IMR-90 (cell line): ENCODE results near the gene FAM120A. TPM values are rescaled to one million over a fixed set of nuclear protein-coding genes. Genes with fewer than 3 reads are reported as not detected.
A peak's percentile ranks its signal among the peaks of the same experiment; 100 is the strongest.

ENCODE experiments used
- ATAC-seq: fragments of 200-7000 bp; cut with Tn5 transposase; 2 replicates; pipeline ENCODE4 v1.9.1; 2020; ENCODE audit warnings: low read depth, mild to moderate bottlenecking, moderate library complexity
- BruUV-seq: library from RNA; stranded (reverse); fragments of 400-500 nt; replicated peaks from 2 replicates; lab custom pipeline; 2021; lab: Mats Ljungman, UMichigan
- CTCF ChIA-PET: fragments of 300-600 bp; formaldehyde crosslinking; extraction: SDS; loops from one replicate; lab custom pipeline; 2021; ENCODE audit warnings: antibody characterized with exemption; lab: Yijun Ruan, JAX
- POLR2A ChIA-PET: fragments of 300-600 bp; sonication (Branson Sonifier 250); formaldehyde crosslinking; loops from one replicate; lab custom pipeline; 2022; ENCODE audit warnings: antibody characterized with exemption; ENCODE audit not compliant: unreplicated experiment; lab: Charles Lee
- DNase-seq: peaks from one replicate; pipeline ENCODE4 v3.0.0; 2013
- H2AFZ ChIP-seq: replicated peaks from 2 replicates; pipeline ENCODE3; 2013; ENCODE audit warnings: low read length, mild to moderate bottlenecking; ENCODE audit not compliant: poor library complexity
- H2AK5ac ChIP-seq: 2 replicates; pipeline ENCODE4 v1.6.1; 2013; ENCODE audit warnings: low read depth, low read length, inconsistent platforms
- H2AK9ac ChIP-seq: replicated peaks from 2 replicates; pipeline ENCODE3; 2013; ENCODE audit warnings: mild to moderate bottlenecking, low read depth, low read length, moderate library complexity; ENCODE audit not compliant: poor library complexity
- H2BK120ac ChIP-seq: 2 replicates; pipeline ENCODE4 v1.6.1; 2013; ENCODE audit warnings: low read depth, low read length, inconsistent platforms
- H2BK15ac ChIP-seq: 3 replicates; pipeline ENCODE4 v1.6.1; 2013; ENCODE audit warnings: low read depth, low read length, inconsistent platforms
- H2BK20ac ChIP-seq: 2 replicates; pipeline ENCODE4 v1.6.1; 2013; ENCODE audit warnings: low read depth, mild to moderate bottlenecking, inconsistent platforms, low read length, moderate library complexity
- H2BK5ac ChIP-seq: 2 replicates; pipeline ENCODE4 v1.6.1; 2013; ENCODE audit warnings: mild to moderate bottlenecking, low read depth, low read length, inconsistent platforms; ENCODE audit not compliant: poor library complexity, severe bottlenecking
- H3K14ac ChIP-seq: replicated peaks from 2 replicates; pipeline ENCODE4 v1.6.1; 2013; ENCODE audit warnings: low read depth, low read length, inconsistent platforms
- H3K18ac ChIP-seq: 2 replicates; pipeline ENCODE4 v1.6.1; 2013; ENCODE audit warnings: low read depth, low read length, control low read depth
- H3K23ac ChIP-seq: 2 replicates; pipeline ENCODE4 v1.6.1; 2013; ENCODE audit warnings: low read depth, low read length, inconsistent platforms
- H3K27ac ChIP-seq: 2 replicates; pipeline ENCODE4 v1.5.1; 2013; ENCODE audit warnings: mild to moderate bottlenecking, control low read depth, low read length; ENCODE audit not compliant: insufficient read depth
- H3K27me3 ChIP-seq: 2 replicates; pipeline ENCODE4 v1.6.1; 2013; ENCODE audit warnings: low read length; ENCODE audit not compliant: control insufficient read depth, insufficient read depth
- H3K36me3 ChIP-seq: 2 replicates; pipeline ENCODE4 v1.6.1; 2013; ENCODE audit warnings: low read length, mixed read lengths; ENCODE audit not compliant: control insufficient read depth, insufficient read depth
- H3K4ac ChIP-seq: 2 replicates; pipeline ENCODE4 v1.6.1; 2013; ENCODE audit warnings: low read depth, low read length, inconsistent platforms
- H3K4me1 ChIP-seq: 2 replicates; pipeline ENCODE4 v1.6.1; 2013; ENCODE audit warnings: low read length, mixed read lengths; ENCODE audit not compliant: control insufficient read depth, insufficient read depth
- H3K4me2 ChIP-seq: 2 replicates; pipeline ENCODE4 v1.6.1; 2013; ENCODE audit warnings: low read depth, mild to moderate bottlenecking, control low read depth, low read length, moderate library complexity
- H3K4me3 ChIP-seq: 2 replicates; pipeline ENCODE4 v1.5.1; 2013; ENCODE audit warnings: low read depth, mild to moderate bottlenecking, control low read depth, low read length, moderate library complexity; ENCODE audit not compliant: insufficient read depth
- H3K56ac ChIP-seq: 2 replicates; pipeline ENCODE4 v1.6.1; 2013; ENCODE audit warnings: low read length, inconsistent platforms; ENCODE audit not compliant: insufficient read depth; ENCODE audit errors: extremely low read depth
- H3K79me1 ChIP-seq, 2 experiments: 2 replicates each; pipeline ENCODE4 v1.6.1; 2013; ENCODE audit warnings: low read length in 2 of 2, inconsistent platforms in 1 of 2, low read depth in 1 of 2
- H3K9ac ChIP-seq: 2 replicates; pipeline ENCODE4 v1.6.1; 2013; ENCODE audit warnings: low read depth, low read length, control low read depth
- H3K9me1 ChIP-seq: 2 replicates; pipeline ENCODE4 v1.6.1; 2013; ENCODE audit warnings: low read length, inconsistent platforms; ENCODE audit not compliant: insufficient read depth
- H3K9me3 ChIP-seq: 2 replicates; pipeline ENCODE4 v1.6.1; 2013; ENCODE audit warnings: low read length; ENCODE audit not compliant: control insufficient read depth, insufficient read depth
- H4K20me1 ChIP-seq: 2 replicates; pipeline ENCODE4 v1.6.1; 2013; ENCODE audit warnings: low read length, inconsistent platforms; ENCODE audit not compliant: insufficient read depth
- H4K5ac ChIP-seq: 2 replicates; pipeline ENCODE4 v1.6.1; 2013; ENCODE audit warnings: mild to moderate bottlenecking, low read depth, low read length, control low read depth
- H4K8ac ChIP-seq, 2 experiments: 2 replicates each; pipeline ENCODE4 v1.6.1; 2013; ENCODE audit warnings: low read depth in 2 of 2, low read length in 2 of 2, control low read depth in 1 of 2, inconsistent platforms in 1 of 2
- H4K91ac ChIP-seq: 2 replicates; pipeline ENCODE4 v1.6.1; 2013; ENCODE audit warnings: low read depth, low read length, inconsistent platforms; ENCODE audit not compliant: insufficient read depth
- CEBPB ChIP-seq: IDR thresholded peaks from 2 replicates; pipeline ENCODE4 v1.6.1; 2012; ENCODE audit warnings: low read depth, low read length, improper control_type of control experiment
- FOS ChIP-seq: fragments of 150-350 bp; IDR thresholded peaks from 2 replicates; pipeline ENCODE4 v1.6.1; 2016; ENCODE audit warnings: low read depth, low read length
- MAZ ChIP-seq: IDR thresholded peaks from 2 replicates; pipeline ENCODE4 v1.6.1; 2012; ENCODE audit warnings: low read depth, mild to moderate bottlenecking, low read length, improper control_type of control experiment, moderate library complexity, borderline replicate concordance
- RCOR1 ChIP-seq: IDR thresholded peaks from 2 replicates; pipeline ENCODE4 v1.6.1; 2012; ENCODE audit warnings: mild to moderate bottlenecking, low read length, improper control_type of control experiment; ENCODE audit not compliant: insufficient replicate concordance
- RFX5 ChIP-seq: IDR thresholded peaks from 2 replicates; pipeline ENCODE4 v1.8.0; 2012; ENCODE audit warnings: low read depth, mild to moderate bottlenecking, low read length, moderate library complexity
- WGBS, 2 experiments: methylation state at CpG; one replicate each; pipeline versions ENCODE4 v1.1.5 to v1.1.7; 2013; ENCODE audit warnings: missing lambda C conversion rate in 2 of 2; ENCODE audit not compliant: insufficient read length in 1 of 2; ENCODE audit errors: extremely low coverage in 2 of 2; 5-methylcytosine and 5-hydroxymethylcytosine counted together
- dilution Hi-C: fragments of 300-500 bp; cut with HindIII; formaldehyde crosslinking; loops from one replicate; pipeline ENCODE4 v1.14.3; 2018; ENCODE audit warnings: low sequenced_read_pairs; ENCODE audit not compliant: unreplicated experiment
- in situ Hi-C: fragments of 300-500 bp; cut with MboI; formaldehyde crosslinking; loops from 3 replicates; pipeline ENCODE4 v1.14.3; 2019; ENCODE audit warnings: low sequenced_read_pairs, inconsistent platforms, mixed read lengths
- intact Hi-C: fragments of 100-400 bp; cut with micrococcal nuclease; formaldehyde crosslinking; loops from 2 replicates; pipeline ENCODE4 v1.10.0; 2022
- polyA plus RNA-seq, 3 experiments: library from polyadenylated mRNA; depleted of rRNA; stranded (reverse); fragments of >200 nt; gene quantifications; 2 replicates each; pipeline ENCODE4 v1.2.3, GENCODE V29; 2012; ENCODE audit warnings: low replicate concordance in 1 of 3
- total RNA-seq: library from RNA; depleted of rRNA; stranded (reverse); fragments of >200 nt; gene quantifications from 2 replicates; pipeline ENCODE4 v1.2.3, GENCODE V29; 2012

The FAM120A gene
- total and polyA plus RNA-seq, 2 of the 4 experiments (the other 2 are of a cell fraction) = 61.6 to 75.1 TPM

DNA sequence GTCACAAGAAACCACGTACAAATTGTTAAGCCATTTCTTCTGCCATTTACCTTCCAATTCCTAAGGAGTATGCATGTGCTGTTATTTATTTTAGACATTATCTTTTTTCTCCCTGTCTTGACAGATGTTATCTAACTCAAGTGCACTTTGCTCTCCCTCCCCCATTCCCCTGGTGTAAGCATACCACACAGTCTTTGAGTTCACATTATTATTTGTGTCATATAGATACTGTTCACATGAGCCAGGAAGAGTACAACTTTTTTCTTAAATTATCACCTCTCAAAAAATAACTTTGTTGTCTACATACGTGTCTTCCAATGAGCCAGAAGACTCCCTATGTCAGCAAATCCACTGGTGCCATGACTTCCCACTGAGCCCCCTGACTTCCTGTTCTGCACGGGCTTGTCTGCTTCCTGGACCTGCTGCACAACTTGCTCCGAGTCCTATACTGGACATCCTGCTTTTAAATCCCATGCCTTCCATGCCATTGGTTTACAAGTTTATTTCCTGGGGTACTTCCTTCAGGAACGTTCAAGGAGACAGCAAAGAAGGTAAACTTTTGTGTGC is 19.9 kb upstream of the FAM120A start:
- BruUV-seq = no TSS peak
- Histone ChIP-seq H3K23ac (no peak overlapping the region), H2BK5ac (no peak overlapping the region), H3K9me1 (no peaks in the 10 kb centered on the region), H3K9ac (no peak overlapping the region), H2AFZ (no peak overlapping the region), H3K36me3 (no peaks in the 10 kb centered on the region), H2BK15ac (no peak overlapping the region), H4K91ac (no peak overlapping the region), H4K20me1 (no peaks in the 10 kb centered on the region), H3K4me3 (no peak overlapping the region), H3K27ac (no peak overlapping the region), H2BK120ac (no peak overlapping the region), H3K27me3 (no peaks in the 10 kb centered on the region; the same call in 1 of the 2 replicates), H3K14ac (0 out of 2 replicates have a peak overlapping the region, but pooled peaks have one; percentile 66), H4K8ac (no peak overlapping the region), H3K9me3 (no peaks in the 10 kb centered on the region), H2BK20ac (no peak overlapping the region), H3K56ac (no peak overlapping the region), H3K79me1 (no peaks in the 10 kb centered on the region), H3K18ac (no peak overlapping the region), H2AK9ac (no peak overlapping the region), H3K4me1 (no peaks in the 10 kb centered on the region), H2AK5ac (no peak overlapping the region), H4K5ac (no peak overlapping the region), H3K4ac (no peak overlapping the region), H3K4me2 (no peak overlapping the region)
- intact Hi-C loops (no loop called here), in situ Hi-C loops (no loop called here), dilution Hi-C loops (no loop called here)
- ChIA-PET POLR2A (no interaction called here), CTCF (interaction anchor here (0.6 kb wide), 1 partner anchor 323 kb away, joined by 3 read pairs; no protein-coding TSS in a partner anchor)
- DNase-seq (no peak), ATAC-seq (no peak)
- WGBS, 2 experiments = no CpG with 5 or more reads among the region's 5 CpGs
- TF ChIP-seq FOS (no peak), MAZ (no peak), CEBPB (no peak), RCOR1 (no peak), RFX5 (no peak)
